ENCODE measurements around the gene AADAT. TPM values are rescaled to one million over a fixed set of nuclear protein-coding genes. Genes with fewer than 3 reads are reported as not detected.

The AADAT gene
- total RNA-seq, 1 donor from 2014 or later, result 8.9 TPM

- Histone ChIP-seq H3K27me3 (no peaks in the 10 kb centered on the region), H3K9me3 (no peaks in the 10 kb centered on the region), H3K36me3 (no peaks in the 10 kb centered on the region), H3K4me1 (peaks cover 2% of the 10 kb centered on the region), H3K27ac (no peak overlapping the region), H3K4me3 (no peak overlapping the region)
- DNase-seq (no peak), ATAC-seq (no peak)
- no peak for TF ChIP-seq CTCF (IDR thresholded peaks at IDR 0.05)
- intact Hi-C loops (cut with DNase I), result no loop called here
These were observed 21.8 kb upstream of the AADAT start for GRCh38 chr4:170111546-170111945.

- H3K4me3 ChIP-seq, result no peak overlapping the region
These were observed 21.3 kb upstream of the AADAT start for GRCh38 chr4:170111085-170111484.

GRCh38 chr4:170110285-170110672, 20.5 kb upstream of the AADAT start:
- Histone ChIP-seq H3K36me3 (no peaks in the 10 kb centered on the region), H3K27me3 (no peaks in the 10 kb centered on the region), H3K27ac (no peak overlapping the region), H3K4me1 (peaks cover 3% of the 10 kb centered on the region), H3K9me3 (no peaks in the 10 kb centered on the region), H3K4me3 (no peak overlapping the region)
- ATAC-seq (no peak), DNase-seq (no peak)
- intact Hi-C loops (cut with DNase I), result no loop called here
- no peak for TF ChIP-seq CTCF (IDR thresholded peaks at IDR 0.05)

More at GRCh38 chr4:170111085-170111484, 21.3 kb upstream of the AADAT start:
- intact Hi-C loops (cut with DNase I), result no loop called here
- TF ChIP-seq CTCF (IDR thresholded peaks at IDR 0.05), result no peak
- DNase-seq (no peak), ATAC-seq (no peak)
- H3K4me1 ChIP-seq, result peaks cover 3% of the 10 kb centered on the region
- H3K27me3 ChIP-seq, result no peaks in the 10 kb centered on the region
- H3K27ac ChIP-seq, result no peak overlapping the region
- H3K36me3 ChIP-seq, result no peaks in the 10 kb centered on the region
- no peaks in the 10 kb centered on the region for H3K9me3 ChIP-seq

- no peak for ATAC-seq
- H3K4me3 ChIP-seq, result no peak overlapping the region
These were observed 20.0 kb upstream of the AADAT start for GRCh38 chr4:170109586-170110284.

GRCh38 chr4:170106900-170107299, 17.1 kb upstream of the AADAT start:
- intact Hi-C loops (cut with DNase I), result no loop called here

More at GRCh38 chr4:170109586-170110284, 20.0 kb upstream of the AADAT start:
- no peaks in the 10 kb centered on the region for H3K27me3 ChIP-seq
- intact Hi-C loops (cut with DNase I), result no loop called here
- no peaks in the 10 kb centered on the region for H3K36me3 ChIP-seq
- H3K4me1 ChIP-seq, result peaks cover 3% of the 10 kb centered on the region
- no peaks in the 10 kb centered on the region for H3K9me3 ChIP-seq
- no peak for TF ChIP-seq CTCF (IDR thresholded peaks at IDR 0.05)
- DNase-seq, result no peak
- no peak overlapping the region for H3K27ac ChIP-seq

More at GRCh38 chr4:170106900-170107299, 17.1 kb upstream of the AADAT start:
- DNase-seq (peak; percentile 80), ATAC-seq (peak; percentile 91)
- H3K36me3 ChIP-seq, result no peaks in the 10 kb centered on the region
- H3K27me3 ChIP-seq, result no peaks in the 10 kb centered on the region
- H3K9me3 ChIP-seq, result no peaks in the 10 kb centered on the region
- peak overlapping the region; percentile 52 for H3K27ac ChIP-seq
- H3K4me1 ChIP-seq, result peaks cover 3% of the 10 kb centered on the region
- H3K4me3 ChIP-seq, result no peak overlapping the region
- TF ChIP-seq CTCF (IDR thresholded peaks at IDR 0.05), result no peak
